DND-41 (cell line): ENCODE measurements around the gene FRMPD1.

Source experiments
- ATAC-seq: fragments of 200-7000 bp; cut with Tn5 transposase; 3 replicates; pipeline ENCODE4 v1.9.1; 2021; ENCODE audit warnings: low read depth; ENCODE audit not compliant: insufficient read depth
- DNase-seq: peaks from one replicate; pipeline ENCODE4 v3.0.0-alpha.2; 2020
- H2AFZ ChIP-seq: 2 replicates; pipeline ENCODE4 v1.6.0; 2012; ENCODE audit warnings: low read depth, low read length
- H3K27ac ChIP-seq: 2 replicates; pipeline ENCODE4 v1.5.1; 2012; ENCODE audit warnings: low read length, inconsistent platforms
- H3K27me3 ChIP-seq: fragments of 200-600 bp; sonication (generic); 2 replicates; pipeline ENCODE4 v1.6.0; 2012; ENCODE audit warnings: low read length, mild to moderate bottlenecking, inconsistent platforms; ENCODE audit not compliant: insufficient read depth, poor library complexity
- H3K36me3 ChIP-seq: 2 replicates; pipeline ENCODE4 v1.5.1; 2012; ENCODE audit warnings: low read length, inconsistent platforms; ENCODE audit not compliant: insufficient read depth
- H3K4me1 ChIP-seq: 2 replicates; pipeline ENCODE4 v1.5.1; 2012; ENCODE audit warnings: mild to moderate bottlenecking, low read length; ENCODE audit not compliant: insufficient read depth
- H3K4me2 ChIP-seq: 2 replicates; pipeline ENCODE4 v1.6.0; 2012; ENCODE audit warnings: mild to moderate bottlenecking, moderate library complexity, low read length, inconsistent platforms; ENCODE audit not compliant: insufficient read depth
- H3K4me3 ChIP-seq, 2 experiments: fragments of 200-600 bp in 1 of 2; shearing (Covaris generic) in 1 of 2; 2 replicates each; pipeline ENCODE4 v1.5.1; 2012 to 2016; ENCODE audit warnings: inconsistent platforms in 2 of 2, low read length in 2 of 2, mild to moderate bottlenecking in 2 of 2, low read depth in 1 of 2, moderate library complexity in 1 of 2
- H3K79me2 ChIP-seq: 2 replicates; pipeline ENCODE4 v1.6.0; 2012; ENCODE audit warnings: low read length, inconsistent platforms; ENCODE audit not compliant: insufficient read depth
- H3K9ac ChIP-seq: 2 replicates; pipeline ENCODE4 v1.6.0; 2012; ENCODE audit warnings: low read depth, mild to moderate bottlenecking, inconsistent platforms, low read length, moderate library complexity
- H3K9me3 ChIP-seq: 2 replicates; pipeline ENCODE4 v1.5.1; 2012; ENCODE audit warnings: low read length, moderate library complexity, mild to moderate bottlenecking, inconsistent platforms; ENCODE audit not compliant: insufficient read depth, severe bottlenecking
- H4K20me1 ChIP-seq: 2 replicates; pipeline ENCODE4 v1.6.0; 2012; ENCODE audit warnings: low read length; ENCODE audit not compliant: insufficient read depth
- EZH2 ChIP-seq: IDR thresholded peaks from 3 replicates; pipeline ENCODE4 v1.6.1; 2012; ENCODE audit warnings: borderline replicate concordance, low read depth, mild to moderate bottlenecking, moderate library complexity, low read length, inconsistent platforms; ENCODE audit not compliant: severe bottlenecking
- TF ChIP-seq, protein P1 (sequence below): IDR thresholded peaks from 2 replicates; pipeline ENCODE4 v1.5.1; 2012; ENCODE audit warnings: borderline replicate concordance, low read length, moderate library complexity, mild to moderate bottlenecking; ENCODE audit not compliant: poor library complexity, severe bottlenecking; ENCODE audit errors: extremely low read depth

The FRMPD1 gene

DNA sequence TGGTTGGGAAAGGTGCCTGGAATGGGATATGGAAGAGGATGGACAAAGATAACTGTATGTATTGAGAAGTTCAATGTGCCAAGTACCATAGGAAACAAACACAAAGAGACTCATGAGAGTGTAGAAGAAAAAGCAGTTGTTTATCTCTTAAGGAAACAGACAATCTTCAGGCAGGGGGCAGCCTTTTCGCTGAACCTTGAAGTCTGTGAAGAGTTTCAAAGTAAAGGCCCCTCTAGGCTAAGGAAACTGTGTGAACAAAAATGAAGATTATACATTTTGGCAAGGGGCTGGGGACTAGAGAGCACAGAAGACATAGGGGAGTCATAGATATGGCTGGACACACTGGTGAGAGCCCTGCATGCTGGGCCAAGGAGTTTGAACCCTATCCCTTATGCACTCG lies 27.5 kb upstream of the FRMPD1 start:
- Histone ChIP-seq H3K4me3 (no peak overlapping the region), H2AFZ (no peak overlapping the region), H3K9ac (no peak overlapping the region), H4K20me1 (no peaks in the 10 kb centered on the region), H3K27ac (no peak overlapping the region), H3K4me1 (no peaks in the 10 kb centered on the region), H3K36me3 (no peaks in the 10 kb centered on the region), H3K9me3 (no peaks in the 10 kb centered on the region), H3K27me3 (peaks cover 8% of the 10 kb centered on the region), H3K79me2 (no peaks in the 10 kb centered on the region), H3K4me2 (no peak overlapping the region)
- no peak for ATAC-seq
- no peak for TF ChIP-seq EZH2
- TF ChIP-seq, protein P1, sequence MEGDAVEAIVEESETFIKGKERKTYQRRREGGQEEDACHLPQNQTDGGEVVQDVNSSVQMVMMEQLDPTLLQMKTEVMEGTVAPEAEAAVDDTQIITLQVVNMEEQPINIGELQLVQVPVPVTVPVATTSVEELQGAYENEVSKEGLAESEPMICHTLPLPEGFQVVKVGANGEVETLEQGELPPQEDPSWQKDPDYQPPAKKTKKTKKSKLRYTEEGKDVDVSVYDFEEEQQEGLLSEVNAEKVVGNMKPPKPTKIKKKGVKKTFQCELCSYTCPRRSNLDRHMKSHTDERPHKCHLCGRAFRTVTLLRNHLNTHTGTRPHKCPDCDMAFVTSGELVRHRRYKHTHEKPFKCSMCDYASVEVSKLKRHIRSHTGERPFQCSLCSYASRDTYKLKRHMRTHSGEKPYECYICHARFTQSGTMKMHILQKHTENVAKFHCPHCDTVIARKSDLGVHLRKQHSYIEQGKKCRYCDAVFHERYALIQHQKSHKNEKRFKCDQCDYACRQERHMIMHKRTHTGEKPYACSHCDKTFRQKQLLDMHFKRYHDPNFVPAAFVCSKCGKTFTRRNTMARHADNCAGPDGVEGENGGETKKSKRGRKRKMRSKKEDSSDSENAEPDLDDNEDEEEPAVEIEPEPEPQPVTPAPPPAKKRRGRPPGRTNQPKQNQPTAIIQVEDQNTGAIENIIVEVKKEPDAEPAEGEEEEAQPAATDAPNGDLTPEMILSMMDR = no peak
- no peak for DNase-seq

GRCh38 chr9:37624073-37624472 lies 26.7 kb upstream of the FRMPD1 start:
- ATAC-seq = no peak
- Histone ChIP-seq H3K4me2 (no peak overlapping the region), H3K9ac (no peak overlapping the region), H2AFZ (no peak overlapping the region), H3K27me3 (peaks cover 6% of the 10 kb centered on the region), H3K4me3 (no peak overlapping the region), H3K9me3 (no peaks in the 10 kb centered on the region), H3K27ac (no peak overlapping the region), H4K20me1 (no peaks in the 10 kb centered on the region), H3K79me2 (no peaks in the 10 kb centered on the region), H3K36me3 (no peaks in the 10 kb centered on the region), H3K4me1 (no peaks in the 10 kb centered on the region)
- DNase-seq = no peak
- TF ChIP-seq, protein P1 = no peak
- no peak for TF ChIP-seq EZH2

DNA sequence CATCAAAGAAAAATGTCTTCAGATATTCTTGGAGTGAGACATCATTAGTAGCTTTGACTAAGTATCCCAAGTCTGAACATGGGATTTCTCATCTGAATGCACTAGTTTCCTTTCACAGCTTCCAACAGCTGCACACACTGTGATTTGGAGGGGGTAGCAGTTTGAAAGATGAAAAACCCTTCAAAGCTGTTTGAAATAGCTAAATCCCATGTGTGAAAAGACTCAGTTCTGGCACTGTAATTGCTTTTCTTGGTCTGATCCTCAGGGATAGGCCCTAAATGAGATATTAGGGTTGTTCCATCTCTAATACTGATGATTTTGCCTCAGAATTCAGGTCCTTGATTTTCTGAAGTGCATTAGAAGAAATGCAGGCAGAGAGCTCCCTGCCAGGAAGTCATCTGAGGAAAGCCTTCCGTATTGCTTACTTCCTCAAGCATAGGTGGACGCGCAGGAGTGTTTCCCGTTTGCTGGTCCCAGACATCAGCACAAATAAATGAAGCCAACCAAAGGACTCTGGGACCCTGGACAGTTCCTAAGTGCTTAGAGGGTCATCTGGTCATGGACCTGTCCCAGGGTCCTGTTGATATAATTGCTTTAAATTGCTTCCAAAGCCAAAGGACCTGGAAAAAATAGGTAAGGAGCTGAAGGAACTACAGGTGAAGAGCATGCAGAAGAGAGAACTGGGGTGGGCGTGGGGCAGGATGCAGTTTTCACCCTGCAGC lies 25.6 kb upstream of the FRMPD1 start:
- H3K27me3 ChIP-seq = peaks cover 6% of the 10 kb centered on the region
- no peaks in the 10 kb centered on the region for H4K20me1 ChIP-seq
- no peak for TF ChIP-seq EZH2
- TF ChIP-seq, protein P1 = no peak
- no peaks in the 10 kb centered on the region for H3K79me2 ChIP-seq
- DNase-seq (no peak), ATAC-seq (no peak)
- H3K4me1 ChIP-seq = no peaks in the 10 kb centered on the region
- H3K9ac ChIP-seq = no peak overlapping the region
- no peak overlapping the region for H3K27ac ChIP-seq
- H3K9me3 ChIP-seq = no peaks in the 10 kb centered on the region
- no peak overlapping the region for H3K4me2 ChIP-seq
- H3K36me3 ChIP-seq = no peaks in the 10 kb centered on the region
- H3K4me3 ChIP-seq = no peak overlapping the region
- no peak overlapping the region for H2AFZ ChIP-seq

GRCh38 chr9:37625758-37626147 lies 25.0 kb upstream of the FRMPD1 start:
- H3K27ac ChIP-seq = no peak overlapping the region
- H4K20me1 ChIP-seq = no peaks in the 10 kb centered on the region
- no peaks in the 10 kb centered on the region for H3K4me1 ChIP-seq
- no peaks in the 10 kb centered on the region for H3K79me2 ChIP-seq
- no peak overlapping the region for H3K9ac ChIP-seq
- H3K9me3 ChIP-seq = no peaks in the 10 kb centered on the region
- ATAC-seq (no peak), DNase-seq (no peak)
- H3K4me2 ChIP-seq = no peak overlapping the region
- H3K4me3 ChIP-seq = no peak overlapping the region
- peaks cover 6% of the 10 kb centered on the region for H3K27me3 ChIP-seq
- H3K36me3 ChIP-seq = no peaks in the 10 kb centered on the region
- H2AFZ ChIP-seq = no peak overlapping the region
- TF ChIP-seq, protein P1 = no peak
- no peak for TF ChIP-seq EZH2
